ENCODE measurements around the gene SLC22A8. TPM values are rescaled to one million over a fixed set of nuclear protein-coding genes. Genes with fewer than 3 reads are reported as not detected.
A peak's percentile ranks its signal among the peaks of the same experiment; 100 is the strongest.

SLC22A8 gene
- polyA plus RNA-seq, 3 donors = not detected

DNA sequence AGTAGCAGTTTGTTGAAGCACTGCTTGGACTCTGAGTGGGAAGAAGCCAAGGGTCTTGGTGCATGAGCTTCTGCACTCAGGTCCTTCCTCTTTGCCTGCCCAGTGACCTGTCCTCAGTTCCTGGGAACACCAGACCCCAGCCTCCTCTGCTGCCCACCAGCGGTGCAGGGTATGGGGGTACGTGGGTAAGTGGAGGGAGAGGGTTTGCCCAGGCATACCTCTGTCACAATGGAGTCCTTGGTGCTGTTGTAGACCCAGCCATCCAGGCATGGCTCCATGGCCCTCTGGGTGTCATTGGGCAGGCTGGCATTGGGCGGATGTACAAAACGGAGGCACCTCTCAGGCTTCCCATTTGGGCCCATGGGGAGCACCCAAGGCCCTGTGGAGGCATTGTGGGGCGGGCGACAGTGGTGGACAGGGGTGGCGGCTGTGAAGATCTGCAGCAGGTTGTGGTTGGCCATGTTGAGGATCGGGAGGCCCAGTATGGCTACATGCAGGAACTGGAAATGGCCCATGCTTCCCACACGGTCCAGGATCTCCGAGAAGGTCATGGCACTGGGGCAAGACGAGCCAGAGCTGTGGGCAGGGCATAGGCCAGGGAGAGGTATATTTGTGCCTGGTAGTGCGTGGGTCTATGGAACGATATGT, 1.1 kb downstream of the SLC22A8 start:
- DNase-seq = no peak
- no peaks in the 10 kb centered on the region for H3K36me3 ChIP-seq (replicated peaks in 1 of 2; ENCODE audit: control insufficient read depth in 1 of 2, insufficient read depth in 2 of 2, low read length in 2 of 2)
- Mint-ChIP-seq H3K27me3 (ENCODE audit: low read depth in 3 of 3) (peaks cover 2 to 16% (median 2%) of the 10 kb centered on the region in 3 donors), H3K4me1 (no peaks in the 10 kb centered on the region), H3K9me3 (no peaks in the 10 kb centered on the region), H3K36me3 (no peaks in the 10 kb centered on the region), H3K4me3 (no peak overlapping the region), H3K27ac (peak overlapping the region in 1 of 7 donors; percentile 1)
- H4K20me1 ChIP-seq (ENCODE audit: insufficient read depth, low read length) = no peaks in the 10 kb centered on the region
- H3K27me3 ChIP-seq (ENCODE audit: control insufficient read depth in 2 of 2, insufficient read depth in 2 of 2, low read length in 2 of 2) = no peaks in the 10 kb centered on the region
- H3K4me2 ChIP-seq (replicated peaks; ENCODE audit: extremely low read depth, low read length, poor library complexity, severe bottlenecking) = no peak overlapping the region
- intact Hi-C loops (cut with micrococcal nuclease) = no loop called here
- no peak overlapping the region for H3K9ac ChIP-seq (ENCODE audit: insufficient read depth, low read length, poor library complexity, severe bottlenecking)
- no peak overlapping the region for H3K4me3 ChIP-seq (replicated peaks in 1 of 3; ENCODE audit: low read depth in 2 of 3, low read length in 3 of 3)
- no peaks in the 10 kb centered on the region for H3K79me2 ChIP-seq (ENCODE audit: insufficient read depth, low read length)
- no peak overlapping the region for H3K27ac ChIP-seq (ENCODE audit: low read depth in 1 of 2, low read length in 2 of 2)
- H3K9me3 ChIP-seq (replicated peaks in 1 of 2; ENCODE audit: control insufficient read depth in 1 of 2, insufficient read depth in 1 of 2, low read length in 2 of 2) = no peaks in the 10 kb centered on the region
- H3K4me1 ChIP-seq (ENCODE audit: control insufficient read depth in 1 of 2, insufficient read depth in 2 of 2, low read length in 2 of 2) = no peaks in the 10 kb centered on the region
- no peak overlapping the region for H2AFZ ChIP-seq (ENCODE audit: insufficient read depth, low read depth, low read length, poor library complexity, severe bottlenecking)
- TF ChIP-seq, protein P1, sequence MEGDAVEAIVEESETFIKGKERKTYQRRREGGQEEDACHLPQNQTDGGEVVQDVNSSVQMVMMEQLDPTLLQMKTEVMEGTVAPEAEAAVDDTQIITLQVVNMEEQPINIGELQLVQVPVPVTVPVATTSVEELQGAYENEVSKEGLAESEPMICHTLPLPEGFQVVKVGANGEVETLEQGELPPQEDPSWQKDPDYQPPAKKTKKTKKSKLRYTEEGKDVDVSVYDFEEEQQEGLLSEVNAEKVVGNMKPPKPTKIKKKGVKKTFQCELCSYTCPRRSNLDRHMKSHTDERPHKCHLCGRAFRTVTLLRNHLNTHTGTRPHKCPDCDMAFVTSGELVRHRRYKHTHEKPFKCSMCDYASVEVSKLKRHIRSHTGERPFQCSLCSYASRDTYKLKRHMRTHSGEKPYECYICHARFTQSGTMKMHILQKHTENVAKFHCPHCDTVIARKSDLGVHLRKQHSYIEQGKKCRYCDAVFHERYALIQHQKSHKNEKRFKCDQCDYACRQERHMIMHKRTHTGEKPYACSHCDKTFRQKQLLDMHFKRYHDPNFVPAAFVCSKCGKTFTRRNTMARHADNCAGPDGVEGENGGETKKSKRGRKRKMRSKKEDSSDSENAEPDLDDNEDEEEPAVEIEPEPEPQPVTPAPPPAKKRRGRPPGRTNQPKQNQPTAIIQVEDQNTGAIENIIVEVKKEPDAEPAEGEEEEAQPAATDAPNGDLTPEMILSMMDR (IDR thresholded peaks at IDR 0.05) = no peak
- WGBS (ENCODE audit: insufficient coverage) = 92% methylated on average over 13 of the region's 13 CpGs

GRCh38 chr11:63012839-63013238, 2.8 kb downstream of the SLC22A8 start:
- intact Hi-C loops (cut with micrococcal nuclease) = no loop called here
- H3K4me1 ChIP-seq (ENCODE audit: control insufficient read depth in 1 of 2, insufficient read depth in 2 of 2, low read length in 2 of 2) = no peaks in the 10 kb centered on the region
- no peak overlapping the region for H3K4me3 ChIP-seq (replicated peaks in 1 of 3; ENCODE audit: low read depth in 2 of 3, low read length in 3 of 3)
- no peaks in the 10 kb centered on the region for H3K79me2 ChIP-seq (ENCODE audit: insufficient read depth, low read length)
- Mint-ChIP-seq H3K27ac (no peak overlapping the region), H3K36me3 (no peaks in the 10 kb centered on the region), H3K4me3 (no peak overlapping the region), H3K27me3 (ENCODE audit: low read depth in 3 of 3) (peaks cover 0 to 14% (median 2%) of the 10 kb centered on the region in 3 donors), H3K4me1 (no peaks in the 10 kb centered on the region), H3K9me3 (no peaks in the 10 kb centered on the region)
- H3K27me3 ChIP-seq (ENCODE audit: control insufficient read depth in 2 of 2, insufficient read depth in 2 of 2, low read length in 2 of 2) = no peaks in the 10 kb centered on the region
- no peak overlapping the region for H3K9ac ChIP-seq (ENCODE audit: insufficient read depth, low read length, poor library complexity, severe bottlenecking)
- TF ChIP-seq, protein P1 (IDR thresholded peaks at IDR 0.05) = no peak
- no CpG with 5 or more reads among the region's 1 CpG for WGBS (ENCODE audit: insufficient coverage)
- DNase-seq = no peak
- H3K27ac ChIP-seq (ENCODE audit: low read depth in 1 of 2, low read length in 2 of 2) = no peak overlapping the region
- no peak overlapping the region for H3K4me2 ChIP-seq (replicated peaks; ENCODE audit: extremely low read depth, low read length, poor library complexity, severe bottlenecking)
- H2AFZ ChIP-seq (ENCODE audit: insufficient read depth, low read depth, low read length, poor library complexity, severe bottlenecking) = no peak overlapping the region
- H3K9me3 ChIP-seq (replicated peaks in 1 of 2; ENCODE audit: control insufficient read depth in 1 of 2, insufficient read depth in 1 of 2, low read length in 2 of 2) = no peaks in the 10 kb centered on the region
- no peaks in the 10 kb centered on the region for H4K20me1 ChIP-seq (ENCODE audit: insufficient read depth, low read length)
- H3K36me3 ChIP-seq (replicated peaks in 1 of 2; ENCODE audit: control insufficient read depth in 1 of 2, insufficient read depth in 2 of 2, low read length in 2 of 2) = no peaks in the 10 kb centered on the region

Measured in CD14-positive monocyte (primary cell).